ENCODE data around the gene SGK2.

DNA sequence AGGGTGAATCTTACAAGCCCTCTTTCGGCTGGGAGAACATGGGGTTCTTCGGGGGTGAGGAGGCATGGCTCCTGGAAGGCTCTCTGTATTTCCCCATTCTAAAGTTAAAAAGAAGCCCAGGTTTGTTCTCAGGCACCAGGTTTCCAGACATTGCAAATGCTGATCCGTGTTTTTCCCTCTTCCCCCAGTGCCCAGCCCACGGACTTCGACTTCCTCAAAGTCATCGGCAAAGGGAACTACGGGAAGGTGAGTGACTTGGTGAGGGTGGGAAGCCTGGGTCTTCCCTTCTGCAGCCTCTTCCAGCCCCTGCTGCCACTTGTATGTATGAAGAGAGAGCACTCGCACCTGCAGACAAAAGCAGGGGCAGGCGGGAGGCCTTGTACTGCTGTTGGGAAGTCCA lies 8.7 kb downstream of the SGK2 start:
- no peak for TF ChIP-seq POLR2AphosphoS5 (IDR thresholded peaks at IDR 0.05; ENCODE audit: low read depth, low read length)
- TF ChIP-seq POLR2A (IDR thresholded peaks at IDR 0.05; ENCODE audit: low read depth, low read length): no peak
- TF ChIP-seq TAF1 (IDR thresholded peaks at IDR 0.05; ENCODE audit: low read depth, low read length): no peak
- TF ChIP-seq SPI1 (IDR thresholded peaks at IDR 0.05; ENCODE audit: low read depth, low read length): no peak
- TF ChIP-seq POU2F2 (IDR thresholded peaks at IDR 0.05; ENCODE audit: low read depth, low read length): no peak

All from GM12891 (cell line).